H1 (cell line): ENCODE data around the gene BTBD1. TPM values are rescaled to one million over a fixed set of nuclear protein-coding genes. Genes with fewer than 3 reads are reported as not detected.

Source experiments
- E2F6 ChIP-seq: IDR thresholded peaks from 2 replicates; pipeline ENCODE4 v1.6.1; 2012; ENCODE audit warnings: inconsistent platforms
- NRF1 ChIP-seq: IDR thresholded peaks from 2 replicates; pipeline ENCODE4 v1.6.1; 2011; ENCODE audit warnings: mild to moderate bottlenecking, low read depth, low read length, improper control_type of control experiment
- SIRT6 ChIP-seq: IDR thresholded peaks from one replicate; pipeline ENCODE4 v1.7.1; 2012; ENCODE audit warnings: low read length, inconsistent platforms
- TCF12 ChIP-seq: IDR thresholded peaks from 2 replicates; pipeline ENCODE4 v1.6.1; 2011; ENCODE audit warnings: low read depth, mild to moderate bottlenecking, low read length
- YY1 ChIP-seq: IDR thresholded peaks from 2 replicates; pipeline ENCODE4 v1.6.1; 2011; ENCODE audit warnings: low read depth, mild to moderate bottlenecking, low read length
- polyA plus RNA-seq, 7 experiments: library from polyadenylated mRNA; depleted of rRNA in 3 of 7; stranded (reverse) in 5 of 7; unstranded in 2 of 7; fragments of >200 nt in 5 of 7; fragments of 200-250 nt in 2 of 7; gene quantifications; 1 replicate in 5 of 7; 2 replicates in 1 of 7; 4 replicates in 1 of 7; pipeline versions ENCODE4 v1.2.1 to v1.2.3, GENCODE V29; 2011 to 2013; ENCODE audit warnings: missing spikeins in 2 of 7, mixed read lengths in 2 of 7
- total RNA-seq: library from RNA; stranded (reverse); fragmentation: NEBNext Ultra II Directional; extraction: Animal tissue kit (Norgen Biotek cat#: 25700); gene quantifications from 2 replicates; pipeline ENCODE4 v1.2.1, GENCODE V29; 2021

BTBD1 gene
- total and polyA plus RNA-seq, 2 of the 8 experiments (the other 6 are each of a cell fraction or from before 2014, with no cell fraction given) = 18.6 to 39.5 TPM

DNA sequence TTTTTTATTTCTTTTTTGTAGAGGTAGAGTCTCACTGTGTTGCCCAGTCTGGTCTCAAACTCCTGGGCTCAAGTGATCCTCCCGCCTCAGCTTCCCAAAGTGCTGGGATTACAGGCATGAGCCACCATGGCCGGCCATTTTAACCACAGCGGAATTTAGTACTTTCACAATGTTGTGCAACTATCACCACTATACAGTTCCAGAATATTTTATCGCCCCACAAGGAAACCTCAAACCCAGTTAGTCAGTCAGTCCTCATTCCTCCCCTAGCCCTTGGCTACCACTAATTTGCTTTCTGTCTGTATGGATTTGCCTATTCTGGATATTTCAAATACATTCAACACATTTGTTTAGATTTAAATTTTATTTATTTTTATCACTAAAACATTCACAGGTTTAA lies 99.0 kb downstream of the BTBD1 start (continued):
- TF ChIP-seq E2F6 = no peak
- TF ChIP-seq NRF1 = no peak
- no peak for TF ChIP-seq YY1
- no peak for TF ChIP-seq TCF12
- no peak for TF ChIP-seq SIRT6
- TF ChIP-seq, all 59 proteins: peak for 0
